H54 (cell line): Measurements from ENCODE around the gene OTULINL.

ENCODE experiments used
- DNase-seq: peaks from one replicate; pipeline ENCODE4 v3.0.0; 2011; ENCODE audit warnings: low spot score, mixed read lengths; ENCODE audit not compliant: insufficient read length
- FAIRE-seq: peaks from 3 replicates; lab custom pipeline; 2011; peaks lifted over from hg19 to GRCh38; lab: Jason Lieb, UNC
- POLR2A ChIP-seq: IDR thresholded peaks from 2 replicates; pipeline ENCODE4 v1.6.1; 2011; ENCODE audit warnings: low read depth, mild to moderate bottlenecking, low read length

The OTULINL gene

GRCh38 chr5:14600846-14601245 lies 19.3 kb downstream of the OTULINL start:
- TF ChIP-seq POLR2A = no peak
- no peak for FAIRE-seq
- DNase-seq = no peak

DNA sequence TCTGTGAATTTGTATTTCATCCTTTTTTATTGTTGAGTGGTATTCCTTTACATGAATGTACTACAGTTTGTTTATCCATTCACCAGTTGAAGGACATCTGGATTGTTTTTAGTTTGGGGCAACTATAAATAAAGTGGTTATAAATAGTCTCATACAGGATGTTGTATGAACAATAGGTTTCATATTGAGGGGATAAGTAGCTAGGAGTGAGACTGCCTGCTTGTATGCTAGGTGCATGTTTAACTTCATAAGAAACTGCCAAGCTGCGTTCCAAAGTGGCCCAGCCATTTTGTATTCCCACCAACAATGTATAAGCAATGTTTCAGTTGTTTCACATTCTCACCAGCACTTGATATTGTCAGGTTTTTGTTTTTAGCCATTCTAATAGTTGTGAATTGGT lies 21.5 kb downstream of the OTULINL start:
- no peak for DNase-seq
- TF ChIP-seq POLR2A = no peak
- FAIRE-seq = peak; percentile 43

DNA sequence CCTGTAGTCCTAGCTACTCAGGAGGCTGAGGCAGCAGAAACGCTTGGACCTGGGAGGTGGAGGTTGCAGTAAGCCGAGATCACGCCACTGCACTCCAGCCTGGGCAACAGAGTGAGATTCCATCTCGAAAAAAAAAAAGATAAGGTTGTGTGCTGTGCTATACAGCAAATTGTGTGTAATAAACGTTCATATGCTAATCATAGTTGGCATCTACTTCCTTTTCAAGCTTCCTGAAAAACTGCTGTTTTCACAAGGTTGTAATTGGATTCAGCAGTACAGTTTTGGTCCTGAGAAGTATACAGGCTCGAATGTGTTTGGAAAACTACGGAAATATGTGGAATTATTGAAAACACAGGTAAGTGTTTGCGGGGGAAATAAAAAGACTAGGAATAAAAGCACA lies 25.5 kb downstream of the OTULINL start:
- FAIRE-seq (no peak), DNase-seq (no peak)
- TF ChIP-seq POLR2A = no peak

DNA sequence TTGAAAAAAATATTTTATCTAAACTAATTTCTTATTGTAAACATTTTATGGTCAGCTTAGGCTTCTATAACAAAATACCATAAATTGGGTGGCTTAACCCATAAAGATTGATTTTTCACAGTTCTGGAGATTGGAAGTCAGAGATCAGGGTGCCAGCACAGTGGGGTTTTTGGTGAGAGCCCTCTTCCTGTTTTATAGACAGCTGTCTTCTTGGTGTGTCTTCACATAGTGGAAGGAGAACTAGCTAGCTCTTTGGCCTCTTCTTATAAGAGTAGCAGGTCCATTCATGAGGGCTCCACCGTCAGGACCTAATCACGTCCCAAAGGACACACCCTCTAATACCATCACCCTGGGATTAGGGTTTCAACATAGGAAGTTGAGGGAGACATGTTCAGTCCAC lies 26.6 kb downstream of the OTULINL start:
- no peak for TF ChIP-seq POLR2A
- FAIRE-seq (no peak), DNase-seq (no peak)

GRCh38 chr5:14611737-14612136 lies 30.1 kb downstream of the OTULINL start:
- no peak for TF ChIP-seq POLR2A
- no peak for FAIRE-seq
- no peak for DNase-seq

GRCh38 chr5:14614490-14614889 lies 32.9 kb downstream of the OTULINL start:
- DNase-seq (no peak), FAIRE-seq (no peak)
- TF ChIP-seq POLR2A = no peak

GRCh38 chr5:14615365-14615764 lies 33.8 kb downstream of the OTULINL start:
- DNase-seq = no peak
- FAIRE-seq = no peak
- no peak for TF ChIP-seq POLR2A

- FAIRE-seq (no peak), DNase-seq (no peak)
- TF ChIP-seq POLR2A = no peak
Observed at GRCh38 chr5:14617441-14617840, 35.8 kb downstream of the OTULINL start.

- no peak for TF ChIP-seq POLR2A
- DNase-seq (no peak), FAIRE-seq (no peak)
Observed at GRCh38 chr5:14627270-14627669, 45.7 kb downstream of the OTULINL start.

DNA sequence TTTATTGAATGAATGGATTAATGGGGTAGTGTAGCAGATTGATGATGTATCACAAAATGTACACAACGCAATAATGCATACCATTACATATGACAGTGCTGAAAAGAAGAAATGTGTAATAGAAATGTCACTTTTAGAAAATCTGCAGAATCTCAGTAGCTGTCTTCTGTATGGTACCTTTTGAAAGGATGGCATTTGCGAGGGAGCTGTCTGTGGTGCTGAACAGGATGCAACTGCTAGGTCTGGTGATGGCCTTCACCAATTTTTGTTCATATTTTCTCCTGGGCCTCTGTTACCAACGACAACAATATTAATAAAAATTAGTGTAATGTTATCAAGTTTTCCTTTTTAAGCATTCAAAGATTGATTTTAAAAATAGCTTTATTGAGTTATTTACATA lies 46.8 kb downstream of the OTULINL start:
- no peak for TF ChIP-seq POLR2A
- peak; percentile 86 for FAIRE-seq
- DNase-seq = no peak

DNA sequence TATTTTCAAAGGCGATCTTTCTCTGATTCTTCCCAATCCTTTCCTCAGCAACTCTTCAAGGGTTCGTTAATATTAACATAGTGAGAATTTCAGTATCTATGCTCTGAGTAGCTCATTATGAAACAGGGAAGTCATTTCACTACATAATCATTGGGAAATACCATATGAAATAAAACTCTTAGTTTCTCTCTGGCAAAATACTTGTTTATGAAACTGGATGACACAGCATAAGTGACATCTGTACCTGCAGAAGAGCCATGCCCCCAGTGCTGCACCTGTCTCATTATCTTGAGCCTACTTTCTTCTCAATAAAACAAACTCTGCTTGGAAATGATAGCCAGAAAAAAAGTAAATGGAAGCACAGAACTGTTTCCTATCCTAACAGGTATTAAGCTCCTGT lies 49.1 kb downstream of the OTULINL start:
- FAIRE-seq (no peak), DNase-seq (no peak)
- TF ChIP-seq POLR2A = no peak

GRCh38 chr5:14635656-14636055 lies 54.1 kb downstream of the OTULINL start:
- DNase-seq = no peak
- no peak for TF ChIP-seq POLR2A
- FAIRE-seq = no peak

DNA sequence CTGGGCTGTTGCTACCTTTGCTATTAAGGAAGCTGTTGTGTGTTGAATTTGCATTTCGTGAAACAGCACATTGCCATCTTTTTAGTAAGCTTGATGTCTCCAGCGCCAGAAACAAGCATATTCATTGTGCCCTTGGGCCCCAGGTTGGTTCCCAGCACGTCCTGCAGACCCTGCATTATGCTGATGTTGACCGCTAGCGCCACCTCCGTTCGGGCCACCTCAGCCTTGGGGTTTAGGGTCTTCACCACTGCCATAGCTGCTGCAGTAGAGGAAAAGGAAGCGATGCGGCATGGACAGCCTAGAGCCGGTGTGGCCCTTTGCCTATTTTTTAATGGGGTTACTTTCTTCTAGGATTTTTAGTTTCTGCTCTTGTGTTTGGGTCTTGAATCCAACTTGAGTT lies 59.2 kb downstream of the OTULINL start:
- DNase-seq = no peak
- TF ChIP-seq POLR2A = no peak
- FAIRE-seq = no peak

GRCh38 chr5:14644623-14645237 lies 63.1 kb downstream of the OTULINL start:
- DNase-seq (no peak), FAIRE-seq (no peak)
- no peak for TF ChIP-seq POLR2A

- FAIRE-seq = no peak
- TF ChIP-seq POLR2A = no peak
- no peak for DNase-seq
Observed at GRCh38 chr5:14650052-14650451, 68.5 kb downstream of the OTULINL start.
